Left cardiac atrium (tissue), 4 donors: ENCODE measurements around the gene PKD1. TPM values are rescaled to one million over a fixed set of nuclear protein-coding genes. Genes with fewer than 3 reads are reported as not detected.

Experiments
- ATAC-seq, 2 donors: fragments of 200-7000 bp; cut with Tn5 transposase; one replicate each; pipeline ENCODE4 v1.9.1; 2020; ENCODE audit warnings: mild to moderate bottlenecking in 2 of 2, moderate library complexity in 2 of 2
- DNase-seq: peaks from one replicate; pipeline ENCODE4 v3.0.0-alpha.2; 2020
- intact Hi-C, 2 donors: fragments of 100-400 bp; cut with DNase I; formaldehyde crosslinking; loops; one replicate each; pipeline versions ENCODE4 v1.14.1 to v1.15.1; 2022 to 2023
- total RNA-seq, 2 donors: library from RNA; stranded (reverse); fragmentation: NEBNext Ultra II Directional; extraction: Animal tissue kit (Norgen Biotek cat#: 25700); gene quantifications; one replicate each; pipeline ENCODE4 v1.2.1, GENCODE V29; 2021
- donor health status: DM: no; HTN: yes; CAD: no.
- donor health status: DM: no; HTN: yes; CAD: no; lungs with severe emphysema.
- donor health status: DM: yes; HTN: yes; CAD: no.
- donor health status: Dilated cardiomyopathy.

The PKD1 gene
- total RNA-seq, 2 donors from 2014 or later: 82.2 to 104 TPM

DNA sequence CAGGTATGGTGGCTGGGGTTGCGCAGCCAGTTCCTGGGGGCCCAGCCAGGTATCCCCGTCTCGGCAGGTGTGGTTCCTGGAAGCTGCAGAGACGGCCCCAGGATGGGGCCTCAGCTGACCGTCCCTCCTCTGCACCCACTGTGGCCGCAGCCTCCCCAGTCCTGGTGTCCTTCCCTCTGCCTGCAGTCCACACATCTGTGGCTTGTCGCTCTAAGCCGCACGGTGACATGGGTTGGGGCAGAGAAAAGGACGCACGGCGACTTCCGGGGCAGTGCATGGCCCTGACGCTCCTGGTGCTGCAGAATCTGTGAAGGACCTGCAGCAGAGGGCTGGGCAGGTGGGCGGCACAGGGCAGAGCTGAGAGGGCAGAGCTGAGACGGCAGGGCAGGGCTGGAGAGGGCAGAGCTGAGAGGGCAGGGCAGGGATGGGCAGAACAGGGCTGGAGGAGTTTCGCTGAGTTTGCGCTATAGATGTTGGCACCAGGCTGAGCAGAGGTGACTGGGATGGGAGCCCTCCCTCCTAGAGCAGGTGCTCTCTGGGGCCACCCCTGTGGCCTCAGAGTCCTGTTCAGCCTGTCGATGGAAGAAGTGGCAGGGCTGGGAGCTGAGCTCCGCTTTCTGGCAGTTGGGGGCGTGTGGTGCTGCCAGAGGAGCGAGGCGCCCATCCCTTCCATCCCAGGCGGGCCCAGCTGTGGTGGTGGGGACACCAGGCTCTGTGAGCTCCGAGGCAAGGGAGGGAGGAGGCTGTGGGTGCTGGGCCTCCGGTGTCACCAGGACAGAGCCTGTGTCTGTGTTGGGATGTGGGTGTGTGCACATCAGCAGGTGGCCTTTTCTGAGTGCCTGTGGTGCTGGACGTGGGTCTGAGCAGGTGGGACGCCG is 64.9 kb downstream of the PKD1 start:
- intact Hi-C loops: no loop called here
- DNase-seq (peak; percentile 14), ATAC-seq (peak in 1 of 2 donors; percentile 14)

- ATAC-seq (no peak), DNase-seq (no peak)
- intact Hi-C loops: no loop called here
Observed at GRCh38 chr16:2066139-2066538, 69.6 kb downstream of the PKD1 start.

DNA sequence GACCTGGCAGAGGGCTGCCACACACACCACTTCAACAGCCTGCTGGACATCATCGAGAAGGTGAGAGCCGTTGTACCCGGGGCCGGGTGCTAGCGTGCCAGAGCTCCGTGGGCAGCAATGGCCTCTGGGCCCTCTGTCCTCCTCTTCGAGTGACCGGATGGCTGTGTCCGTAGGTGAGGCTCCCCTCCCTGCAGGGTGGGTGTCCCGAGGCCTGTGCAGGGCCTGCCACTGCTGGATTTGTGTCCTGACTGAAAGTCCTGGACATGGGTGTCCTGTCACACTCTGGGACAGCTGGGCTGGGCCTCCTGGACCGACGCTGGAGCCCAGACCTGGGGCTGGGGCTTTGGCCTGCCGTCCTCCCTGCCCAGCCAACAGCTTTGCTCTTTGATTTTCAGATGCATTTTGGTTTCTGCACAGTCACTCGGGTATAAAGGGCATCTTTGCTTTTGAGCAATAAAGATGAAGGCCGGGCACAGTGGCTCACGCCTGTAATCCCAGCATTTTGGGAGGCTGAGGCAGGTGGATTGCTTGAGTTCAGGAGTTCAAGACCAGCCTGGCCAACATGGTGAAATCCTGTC is 71.2 kb downstream of the PKD1 start:
- DNase-seq (no peak), ATAC-seq (no peak)
- intact Hi-C loops: no loop called here

- no peak for ATAC-seq
- no peak for DNase-seq
- intact Hi-C loops: no loop called here
Observed at GRCh38 chr16:2063861-2064260, 71.8 kb downstream of the PKD1 start.

GRCh38 chr16:2062801-2063200 is 72.9 kb downstream of the PKD1 start:
- intact Hi-C loops: no loop called here

GRCh38 chr16:2061526-2061925 is 74.2 kb downstream of the PKD1 start:
- intact Hi-C loops: no loop called here
- ATAC-seq (no peak), DNase-seq (no peak)

More at GRCh38 chr16:2062801-2063200, 72.9 kb downstream of the PKD1 start:
- no peak for ATAC-seq
- no peak for DNase-seq

DNA sequence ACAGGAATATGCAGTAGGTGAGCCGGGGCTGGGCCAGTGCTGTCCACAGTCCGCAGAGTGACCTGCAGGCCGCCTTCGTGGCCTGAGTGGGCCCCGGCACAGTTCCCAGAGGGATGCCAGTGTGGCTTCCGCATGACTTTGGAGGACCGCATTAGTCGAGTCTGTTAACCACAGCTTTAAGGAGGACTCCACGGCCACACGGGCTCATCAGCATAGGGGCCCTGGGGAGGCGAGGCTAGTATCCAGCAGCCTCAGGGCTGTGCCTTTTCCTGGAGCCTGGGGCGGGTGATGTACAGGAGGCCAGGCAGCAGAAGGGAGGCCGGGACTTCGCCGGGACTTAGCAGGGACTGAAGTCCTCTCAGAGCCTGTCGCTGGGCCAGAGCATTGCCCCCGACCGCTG is 74.7 kb downstream of the PKD1 start:
- no peak for DNase-seq
- intact Hi-C loops: no loop called here
- ATAC-seq: no peak

DNA sequence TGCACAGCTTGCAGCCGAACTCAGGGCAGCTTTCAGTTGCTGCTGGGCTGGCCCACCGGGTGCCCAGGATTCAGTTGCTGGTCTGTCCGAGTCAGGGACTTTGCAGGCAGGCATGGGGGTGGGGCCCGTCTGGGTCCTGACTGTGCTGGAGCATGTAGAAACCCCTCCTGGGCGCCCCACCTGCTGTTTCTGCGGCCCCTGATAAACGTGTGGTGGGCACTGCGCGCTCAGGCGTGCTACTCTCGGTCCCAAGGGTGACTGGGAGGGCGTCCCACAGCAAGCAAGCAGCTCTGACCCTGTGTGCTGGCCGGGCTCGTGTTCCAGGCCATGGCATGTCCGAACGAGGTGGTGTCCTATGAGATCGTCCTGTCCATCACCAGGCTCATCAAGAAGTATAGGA is 75.4 kb downstream of the PKD1 start:
- ATAC-seq: no peak
- intact Hi-C loops: no loop called here
- no peak for DNase-seq

DNA sequence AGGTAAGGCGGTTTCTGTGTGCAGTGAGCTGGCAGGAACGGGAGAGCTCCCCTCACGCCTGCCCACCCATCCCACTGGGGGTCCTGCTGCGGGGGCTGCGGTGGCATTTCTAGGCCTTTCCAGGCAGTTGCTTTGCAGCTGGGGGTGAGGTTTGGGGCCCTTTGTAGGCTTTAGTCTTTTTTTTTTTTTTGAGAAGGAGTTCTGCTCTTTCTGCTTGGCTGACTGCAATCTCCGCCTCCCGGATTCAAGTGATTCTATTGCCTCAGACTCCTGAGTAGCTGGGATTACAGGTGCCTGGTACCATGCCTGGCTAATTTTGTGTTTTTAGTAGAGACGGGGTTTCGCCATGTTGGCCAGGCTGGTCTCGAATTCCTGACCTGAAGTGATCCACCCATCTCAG is 76.8 kb downstream of the PKD1 start:
- DNase-seq (no peak), ATAC-seq (no peak)
- intact Hi-C loops: loop anchor here in 1 of 2 donors (10.0 kb wide), 1 partner anchor 46 kb away; no protein-coding TSS in a partner anchor

- DNase-seq (no peak), ATAC-seq (no peak)
- intact Hi-C loops: loop anchor here in 1 of 2 donors (10.0 kb wide), 1 partner anchor 46 kb away; no protein-coding TSS in a partner anchor
Observed at GRCh38 chr16:2058420-2058819, 77.3 kb downstream of the PKD1 start.

DNA sequence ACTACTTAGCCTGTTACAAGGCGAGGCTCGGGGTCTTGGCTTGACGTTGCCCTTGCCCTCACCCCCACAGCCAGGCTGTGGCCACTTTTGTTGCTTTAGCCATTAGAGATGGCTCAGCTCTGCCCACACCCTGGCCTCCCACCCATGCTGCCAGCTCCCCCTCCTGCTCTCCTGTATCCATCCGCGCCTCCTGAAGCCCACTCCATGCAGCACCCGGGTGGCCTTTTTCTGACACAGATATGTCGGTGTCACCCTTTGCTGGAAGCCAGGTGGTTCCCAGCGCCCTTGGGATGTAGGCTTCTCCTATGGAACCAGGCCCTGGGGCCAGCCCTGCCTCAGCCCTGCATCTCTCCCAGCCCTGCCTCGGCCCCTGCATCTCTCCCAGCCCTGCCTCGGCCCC is 78.3 kb downstream of the PKD1 start:
- no peak for ATAC-seq
- DNase-seq: no peak
- intact Hi-C loops: loop anchor here in 1 of 2 donors (10.0 kb wide), 1 partner anchor 47 kb away; no protein-coding TSS in a partner anchor

DNA sequence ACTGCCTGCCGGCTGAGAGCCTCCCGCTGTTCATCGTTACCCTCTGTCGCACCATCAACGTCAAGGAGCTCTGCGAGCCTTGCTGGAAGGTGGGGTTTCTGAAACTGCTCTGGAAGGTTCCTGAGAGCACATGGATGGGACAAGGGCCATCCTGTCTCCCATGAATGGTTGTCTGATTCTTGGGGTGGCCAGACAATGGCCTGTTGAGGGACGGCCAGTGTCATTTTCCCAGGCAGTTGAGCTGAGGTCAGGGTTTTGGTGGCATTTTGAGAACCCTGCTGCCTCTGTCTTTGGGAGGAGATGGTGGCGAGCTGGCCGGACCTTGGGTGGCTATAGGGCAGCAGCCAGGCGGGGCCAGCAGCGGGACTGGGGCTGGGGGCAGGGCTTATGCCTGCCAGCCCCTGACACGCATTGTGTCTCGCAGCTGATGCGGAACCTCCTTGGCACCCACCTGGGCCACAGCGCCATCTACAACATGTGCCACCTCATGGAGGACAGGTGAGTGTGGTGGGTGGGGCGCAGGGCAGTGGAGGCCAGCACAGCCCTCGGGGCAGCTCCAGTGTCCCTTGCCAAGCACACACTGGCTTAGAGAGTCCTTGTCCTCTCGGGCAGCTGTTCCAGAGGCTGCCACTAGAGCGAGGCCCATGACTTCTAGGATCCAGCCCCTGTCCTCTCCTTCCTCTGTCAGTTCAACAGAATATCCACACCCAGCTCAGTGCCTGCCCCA is 78.9 kb downstream of the PKD1 start:
- intact Hi-C loops: loop anchor here in 1 of 2 donors (10.0 kb wide), 1 partner anchor 48 kb away; no protein-coding TSS in a partner anchor
- DNase-seq (no peak), ATAC-seq (no peak)

- peak in 1 of 2 donors; percentile 37 for ATAC-seq
- intact Hi-C loops: loop anchor here in 1 of 2 donors (10.0 kb wide), 1 partner anchor 49 kb away; no protein-coding TSS in a partner anchor
Observed at GRCh38 chr16:2056077-2056476, 79.6 kb downstream of the PKD1 start.

GRCh38 chr16:2054543-2055245 is 81.0 kb downstream of the PKD1 start:
- no peak for DNase-seq
- ATAC-seq: no peak
- intact Hi-C loops: loop anchor here in 1 of 2 donors (10.0 kb wide), 1 partner anchor 50 kb away; no protein-coding TSS in a partner anchor

More at GRCh38 chr16:2056077-2056476, 79.6 kb downstream of the PKD1 start:
- no peak for DNase-seq

DNA sequence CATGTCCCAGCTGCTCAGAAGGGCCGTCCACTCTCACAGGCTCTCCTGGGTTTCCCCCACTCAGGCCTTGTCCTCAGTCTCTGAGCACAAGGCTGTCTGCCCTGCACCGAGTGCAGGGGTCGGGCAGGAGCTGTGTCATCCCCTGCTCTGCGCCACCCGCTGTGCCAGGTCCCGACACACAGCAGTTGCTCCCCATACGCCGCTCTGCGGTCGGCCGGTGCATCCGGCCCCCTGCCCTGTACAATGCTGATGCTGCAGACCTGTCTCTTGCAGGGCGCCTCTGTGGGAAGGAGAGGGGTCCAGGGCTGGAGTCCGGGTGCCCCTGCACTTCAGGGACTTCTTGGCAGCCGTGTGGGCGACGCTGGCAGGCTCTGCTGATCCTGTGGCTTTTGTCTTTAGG is 81.8 kb downstream of the PKD1 start:
- ATAC-seq (no peak), DNase-seq (no peak)
- intact Hi-C loops: loop anchor here in 1 of 2 donors (10.0 kb wide), 1 partner anchor 51 kb away; no protein-coding TSS in a partner anchor

GRCh38 chr16:2053211-2053610 is 82.5 kb downstream of the PKD1 start:
- DNase-seq (no peak), ATAC-seq (no peak)
- intact Hi-C loops: loop anchor here in 1 of 2 donors (10.0 kb wide), 1 partner anchor 52 kb away; no protein-coding TSS in a partner anchor

- intact Hi-C loops: no loop called here
- DNase-seq: no peak
Observed at GRCh38 chr16:2048116-2048543, 87.6 kb downstream of the PKD1 start.

GRCh38 chr16:2047330-2048115 is 88.2 kb downstream of the PKD1 start, which contains the start of the genes NTHL1 and TSC2:
NTHL1 (minus strand) TSS chr16:2047834; CDS start chr16:2047823, 11 bp downstream.
TSC2 (plus strand) TSS chr16:2047985; CDS start chr16:2048616, 631 bp downstream.
- ATAC-seq (peak; percentile 95 to 97), DNase-seq (peak; percentile 98)
- intact Hi-C loops: no loop called here

More at GRCh38 chr16:2048116-2048543, 87.6 kb downstream of the PKD1 start:
- peak in 1 of 2 donors; percentile 4 for ATAC-seq
